MCF 10A (cell line): ENCODE results near the gene HPDL. TPM values are rescaled to one million over a fixed set of nuclear protein-coding genes. Genes with fewer than 3 reads are reported as not detected.

ENCODE experiments used
- BruUV-seq: library from RNA; stranded (reverse); fragments of 400-500 nt; replicated peaks from 2 replicates; lab custom pipeline; 2021; lab: Mats Ljungman, UMichigan
- CTCF ChIA-PET: fragments of 300-600 bp; sonication (Branson Sonifier 250); formaldehyde crosslinking; extraction: SDS; loops from one replicate; lab custom pipeline; 2021; ENCODE audit warnings: antibody characterized with exemption, inconsistent platforms; lab: Yijun Ruan, JAX
- POLR2A ChIA-PET: fragments of 300-600, 350-650 bp; sonication (Branson Sonifier 250); formaldehyde crosslinking; extraction: SDS; loops from one replicate; lab custom pipeline; 2020; ENCODE audit warnings: antibody characterized with exemption, inconsistent platforms; lab: Yijun Ruan, JAX
- DNase-seq: peaks from one replicate; pipeline ENCODE4 v3.0.0-alpha.2; 2018; ENCODE audit not compliant: unreplicated experiment
- H3K27ac Mint-ChIP-seq: one replicate; pipeline ENCODE4 v1.8.0; 2022; ENCODE audit warnings: mild to moderate bottlenecking, low read depth, mixed read lengths; ENCODE audit not compliant: unreplicated experiment
- H3K27me3 Mint-ChIP-seq: one replicate; pipeline ENCODE4 v1.8.0; 2022; ENCODE audit warnings: mixed read lengths; ENCODE audit not compliant: insufficient read depth, unreplicated experiment
- H3K36me3 Mint-ChIP-seq: one replicate; pipeline ENCODE4 v1.8.0; 2022; ENCODE audit warnings: mild to moderate bottlenecking, moderate library complexity, mixed read lengths; ENCODE audit not compliant: insufficient read depth, unreplicated experiment
- H3K4me1 Mint-ChIP-seq: one replicate; pipeline ENCODE4 v1.8.0; 2022; ENCODE audit warnings: mixed read lengths; ENCODE audit not compliant: insufficient read depth, unreplicated experiment
- H3K4me3 Mint-ChIP-seq: one replicate; pipeline ENCODE4 v1.8.0; 2022; ENCODE audit warnings: mild to moderate bottlenecking, moderate library complexity, mixed read lengths; ENCODE audit not compliant: unreplicated experiment
- H3K9me3 Mint-ChIP-seq: one replicate; pipeline ENCODE4 v1.8.0; 2022; ENCODE audit warnings: mixed read lengths; ENCODE audit not compliant: unreplicated experiment
- intact Hi-C: fragments of 100-400 bp; cut with micrococcal nuclease; formaldehyde crosslinking; loops from 2 replicates; pipeline ENCODE4 v1.14.1; 2022
- total RNA-seq: library from RNA; stranded (reverse); gene quantifications from 2 replicates; pipeline ENCODE4 v1.2.3, GENCODE V29; 2022
- TF ChIP-seq, protein P1 (sequence below): fragments of 200-600 bp; IDR thresholded peaks from one replicate; pipeline ENCODE4 v1.8.0; 2022; ENCODE audit warnings: antibody characterized with exemption, mild to moderate bottlenecking; ENCODE audit not compliant: unreplicated experiment

Gene HPDL
- total RNA-seq, 1 experiment from 2014 or later: 0.37 TPM

- ChIA-PET POLR2A (interaction anchor here (1.2 to 5.1 kb wide), 3 partner anchors 11 to 170 kb away, joined by 4 to 115 read pairs (median 21); partner anchors contain the start of genes MUTYH, PRDX1 and TOE1), CTCF (interaction anchor here (0.8 to 4.2 kb wide), 4 partner anchors 8 to 160 kb away, joined by 3 to 33 read pairs (median 7); no protein-coding TSS in a partner anchor)
- no peaks in the 10 kb centered on the region for H3K27me3 Mint-ChIP-seq
- peaks cover 2% of the 10 kb centered on the region for H3K36me3 Mint-ChIP-seq
- TF ChIP-seq, protein P1, sequence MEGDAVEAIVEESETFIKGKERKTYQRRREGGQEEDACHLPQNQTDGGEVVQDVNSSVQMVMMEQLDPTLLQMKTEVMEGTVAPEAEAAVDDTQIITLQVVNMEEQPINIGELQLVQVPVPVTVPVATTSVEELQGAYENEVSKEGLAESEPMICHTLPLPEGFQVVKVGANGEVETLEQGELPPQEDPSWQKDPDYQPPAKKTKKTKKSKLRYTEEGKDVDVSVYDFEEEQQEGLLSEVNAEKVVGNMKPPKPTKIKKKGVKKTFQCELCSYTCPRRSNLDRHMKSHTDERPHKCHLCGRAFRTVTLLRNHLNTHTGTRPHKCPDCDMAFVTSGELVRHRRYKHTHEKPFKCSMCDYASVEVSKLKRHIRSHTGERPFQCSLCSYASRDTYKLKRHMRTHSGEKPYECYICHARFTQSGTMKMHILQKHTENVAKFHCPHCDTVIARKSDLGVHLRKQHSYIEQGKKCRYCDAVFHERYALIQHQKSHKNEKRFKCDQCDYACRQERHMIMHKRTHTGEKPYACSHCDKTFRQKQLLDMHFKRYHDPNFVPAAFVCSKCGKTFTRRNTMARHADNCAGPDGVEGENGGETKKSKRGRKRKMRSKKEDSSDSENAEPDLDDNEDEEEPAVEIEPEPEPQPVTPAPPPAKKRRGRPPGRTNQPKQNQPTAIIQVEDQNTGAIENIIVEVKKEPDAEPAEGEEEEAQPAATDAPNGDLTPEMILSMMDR: no peak
- H3K4me3 Mint-ChIP-seq: no peak overlapping the region
- intact Hi-C loops: no loop called here
- no TSS peak for BruUV-seq
- H3K9me3 Mint-ChIP-seq: no peaks in the 10 kb centered on the region
- H3K4me1 Mint-ChIP-seq: peaks cover 32% of the 10 kb centered on the region
- no peak for DNase-seq
- no peak overlapping the region for H3K27ac Mint-ChIP-seq
Measured at GRCh38 chr1:45351508-45351907, 24.8 kb downstream of the HPDL start.

- CTCF ChIA-PET: no interaction called here
- no peak for DNase-seq
- TF ChIP-seq, protein P1: no peak
- POLR2A ChIA-PET: no interaction called here
- H3K36me3 Mint-ChIP-seq: no peaks in the 10 kb centered on the region
- no peaks in the 10 kb centered on the region for H3K9me3 Mint-ChIP-seq
- H3K4me3 Mint-ChIP-seq: no peak overlapping the region
- H3K4me1 Mint-ChIP-seq: peaks cover 20% of the 10 kb centered on the region
- no peak overlapping the region for H3K27ac Mint-ChIP-seq
- H3K27me3 Mint-ChIP-seq: no peaks in the 10 kb centered on the region
- no TSS peak for BruUV-seq
- intact Hi-C loops: no loop called here
Measured at GRCh38 chr1:45353685-45354084, 27.0 kb downstream of the HPDL start.

GRCh38 chr1:45354838-45355237 lies 28.1 kb downstream of the HPDL start:
- CTCF ChIA-PET: interaction anchor here (0.9 to 11.8 kb wide), 3 partner anchors 10 to 341 kb away, joined by 3 to 303 read pairs (median 4); partner anchors contain the start of gene TESK2

DNA sequence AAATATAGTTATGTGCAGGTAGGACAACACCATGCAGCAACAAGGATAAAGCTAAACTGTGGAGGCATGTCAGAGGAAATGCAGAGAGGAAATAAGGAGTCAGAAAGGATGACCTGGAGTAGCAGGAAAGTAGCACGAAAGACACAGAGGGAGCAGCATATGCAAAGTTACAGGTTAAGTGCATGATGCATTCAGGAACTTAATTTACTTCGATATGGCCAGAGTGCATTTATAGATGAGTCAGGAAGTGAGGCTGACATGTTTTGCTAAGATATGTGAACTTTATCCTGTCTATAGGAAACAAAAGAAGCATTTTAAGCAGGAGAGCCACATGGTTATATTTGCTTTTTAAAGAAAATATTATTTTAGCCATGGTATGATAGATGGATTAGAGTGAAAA lies 29.0 kb downstream of the HPDL start:
- no peaks in the 10 kb centered on the region for H3K27me3 Mint-ChIP-seq
- H3K27ac Mint-ChIP-seq: no peak overlapping the region
- H3K4me1 Mint-ChIP-seq: peaks cover 15% of the 10 kb centered on the region
- BruUV-seq: no TSS peak
- H3K36me3 Mint-ChIP-seq: no peaks in the 10 kb centered on the region
- CTCF ChIA-PET: interaction anchor here (1.0 to 11.8 kb wide), 2 partner anchors 136 to 342 kb away, joined by 3 to 303 read pairs; partner anchors contain the start of gene TESK2
- intact Hi-C loops: loop anchor here (5.0 kb wide), 1 partner anchor 343 kb away; the partner anchor contains the start of genes HECTD3 and UROD
- TF ChIP-seq, protein P1: no peak
- POLR2A ChIA-PET: interaction anchor here (1.1 to 3.2 kb wide), 4 partner anchors 16 to 213 kb away, joined by 3 to 22 read pairs (median 11); partner anchors contain the start of genes MUTYH, PRDX1, TESK2 and TOE1
- no peaks in the 10 kb centered on the region for H3K9me3 Mint-ChIP-seq
- no peak overlapping the region for H3K4me3 Mint-ChIP-seq
- DNase-seq: no peak

More at GRCh38 chr1:45354838-45355237, 28.1 kb downstream of the HPDL start:
- H3K4me3 Mint-ChIP-seq: no peak overlapping the region
- no TSS peak for BruUV-seq
- H3K27ac Mint-ChIP-seq: no peak overlapping the region
- peaks cover 12% of the 10 kb centered on the region for H3K4me1 Mint-ChIP-seq
- POLR2A ChIA-PET: interaction anchor here (0.5 to 2.6 kb wide), 2 partner anchors 15 to 198 kb away, joined by 4 to 17 read pairs; partner anchors contain the start of genes MUTYH and TOE1
- TF ChIP-seq, protein P1: no peak
- H3K36me3 Mint-ChIP-seq: no peaks in the 10 kb centered on the region
- no peak for DNase-seq
- intact Hi-C loops: loop anchor here (5.0 kb wide), 1 partner anchor 343 kb away; the partner anchor contains the start of genes HECTD3 and UROD
- no peaks in the 10 kb centered on the region for H3K27me3 Mint-ChIP-seq
- H3K9me3 Mint-ChIP-seq: no peaks in the 10 kb centered on the region
